ENCODE data around the gene EMCN. TPM values are rescaled to one million over a fixed set of nuclear protein-coding genes. Genes with fewer than 3 reads are reported as not detected.

Gene EMCN
- total and polyA plus RNA-seq, 8 donors = 1.5 to 5.6 (median 2.4) TPM

DNA sequence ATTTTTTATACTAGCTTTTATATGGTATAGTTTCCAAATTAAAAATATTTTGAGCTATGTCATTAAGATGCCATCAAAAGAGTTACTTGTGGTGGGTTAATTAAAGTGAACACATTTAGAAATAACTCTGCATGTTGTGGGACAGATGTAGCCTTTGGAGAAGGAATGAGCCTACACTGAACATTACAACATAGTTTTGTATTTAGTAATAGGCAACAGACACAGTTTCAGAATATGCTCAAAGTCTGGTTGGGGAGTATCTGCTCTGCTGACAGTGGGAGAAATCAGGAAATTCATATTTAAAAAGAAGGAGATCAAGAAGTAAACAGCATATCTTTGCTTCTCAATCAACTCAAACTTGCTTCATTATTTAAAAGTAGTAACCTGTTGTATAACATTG, 23.7 kb downstream of the EMCN start:
- ATAC-seq (no peak), DNase-seq (no peak), FAIRE-seq (no peak)
- Histone ChIP-seq H3K4me1 (no peaks in the 10 kb centered on the region), H3K27me3 (peaks cover 0 to 3% (median 0%) of the 10 kb centered on the region in 4 donors), H3K27ac (no peak overlapping the region), H3K9me3 (no peaks in the 10 kb centered on the region), H3K4me3 (no peak overlapping the region), H3K36me3 (no peaks in the 10 kb centered on the region)
- intact Hi-C loops (cut with DNase I) = no loop called here
- TF ChIP-seq, protein P1, sequence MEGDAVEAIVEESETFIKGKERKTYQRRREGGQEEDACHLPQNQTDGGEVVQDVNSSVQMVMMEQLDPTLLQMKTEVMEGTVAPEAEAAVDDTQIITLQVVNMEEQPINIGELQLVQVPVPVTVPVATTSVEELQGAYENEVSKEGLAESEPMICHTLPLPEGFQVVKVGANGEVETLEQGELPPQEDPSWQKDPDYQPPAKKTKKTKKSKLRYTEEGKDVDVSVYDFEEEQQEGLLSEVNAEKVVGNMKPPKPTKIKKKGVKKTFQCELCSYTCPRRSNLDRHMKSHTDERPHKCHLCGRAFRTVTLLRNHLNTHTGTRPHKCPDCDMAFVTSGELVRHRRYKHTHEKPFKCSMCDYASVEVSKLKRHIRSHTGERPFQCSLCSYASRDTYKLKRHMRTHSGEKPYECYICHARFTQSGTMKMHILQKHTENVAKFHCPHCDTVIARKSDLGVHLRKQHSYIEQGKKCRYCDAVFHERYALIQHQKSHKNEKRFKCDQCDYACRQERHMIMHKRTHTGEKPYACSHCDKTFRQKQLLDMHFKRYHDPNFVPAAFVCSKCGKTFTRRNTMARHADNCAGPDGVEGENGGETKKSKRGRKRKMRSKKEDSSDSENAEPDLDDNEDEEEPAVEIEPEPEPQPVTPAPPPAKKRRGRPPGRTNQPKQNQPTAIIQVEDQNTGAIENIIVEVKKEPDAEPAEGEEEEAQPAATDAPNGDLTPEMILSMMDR (IDR thresholded peaks at IDR 0.05) = no peak

DNA sequence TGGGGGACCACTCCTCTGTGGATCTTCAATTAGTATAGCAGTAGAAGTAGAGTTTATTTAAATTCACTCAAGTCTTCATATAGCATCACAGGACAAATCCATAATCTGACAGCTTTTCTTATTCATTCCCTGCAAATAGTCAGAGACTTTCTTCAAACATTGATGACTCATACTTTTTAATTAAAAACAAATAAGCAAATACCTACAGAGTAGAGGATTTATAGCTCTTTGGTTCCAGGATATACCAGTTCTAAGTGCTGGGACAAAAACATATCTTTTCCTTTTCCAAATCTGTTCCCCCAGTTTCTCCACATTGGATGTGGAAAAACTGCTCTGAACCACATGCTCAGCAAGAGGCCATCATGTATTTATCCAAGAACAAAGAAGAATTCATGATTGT, 24.1 kb downstream of the EMCN start:
- TF ChIP-seq, protein P1 (IDR thresholded peaks at IDR 0.05) = no peak
- no peaks in the 10 kb centered on the region for H3K36me3 ChIP-seq
- ATAC-seq = no peak
- peaks cover 0 to 3% (median 0%) of the 10 kb centered on the region in 4 donors for H3K27me3 ChIP-seq
- no peaks in the 10 kb centered on the region for H3K9me3 ChIP-seq
- H3K4me3 ChIP-seq = no peak overlapping the region
- no peak for FAIRE-seq
- no peak overlapping the region for H3K27ac ChIP-seq
- no peak for DNase-seq
- H3K4me1 ChIP-seq = no peaks in the 10 kb centered on the region
- intact Hi-C loops (cut with DNase I) = no loop called here

GRCh38 chr4:100492129-100492528, 25.7 kb downstream of the EMCN start:
- Histone ChIP-seq H3K36me3 (no peaks in the 10 kb centered on the region), H3K9me3 (no peaks in the 10 kb centered on the region), H3K4me1 (no peaks in the 10 kb centered on the region), H3K27me3 (peaks cover 0 to 3% (median 0%) of the 10 kb centered on the region in 4 donors), H3K27ac (no peak overlapping the region), H3K4me3 (no peak overlapping the region)
- no peak for ATAC-seq
- intact Hi-C loops (cut with DNase I) = no loop called here
- FAIRE-seq = no peak
- DNase-seq = no peak
- TF ChIP-seq, protein P1 (IDR thresholded peaks at IDR 0.05) = no peak

DNA sequence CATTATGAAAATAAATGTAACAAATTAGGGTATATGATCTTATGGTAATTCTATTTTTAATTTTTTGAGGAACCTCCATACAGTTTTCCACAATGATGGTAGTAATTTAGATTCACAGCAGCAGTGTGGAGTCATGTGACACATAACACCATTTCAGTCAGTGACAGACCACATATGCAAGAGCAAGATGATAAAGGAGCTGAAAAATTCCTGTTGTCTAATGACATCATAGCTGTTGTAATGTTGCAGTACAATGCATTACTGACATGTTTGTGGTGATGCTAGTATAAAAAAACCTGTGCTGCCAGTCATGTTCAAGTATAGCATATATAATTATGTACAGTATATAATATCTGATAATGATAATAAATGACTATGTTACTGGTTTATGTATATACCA, 28.5 kb downstream of the EMCN start:
- Histone ChIP-seq H3K4me3 (no peak overlapping the region), H3K4me1 (peaks cover 0 to 4% (median 0%) of the 10 kb centered on the region in 3 donors), H3K9me3 (no peaks in the 10 kb centered on the region), H3K27me3 (peaks cover 0 to 3% (median 0%) of the 10 kb centered on the region in 4 donors), H3K27ac (no peak overlapping the region), H3K36me3 (no peaks in the 10 kb centered on the region)
- FAIRE-seq (no peak), ATAC-seq (no peak), DNase-seq (no peak)
- intact Hi-C loops (cut with DNase I) = no loop called here
- TF ChIP-seq, protein P1 (IDR thresholded peaks at IDR 0.05) = no peak

- ATAC-seq = peak in 3 of 4 donors; percentile 66 to 96 (median 79)
- WGBS, 2 donors = 40 to 45% methylated on average over 3 of the region's 3 CpGs
Observed at GRCh38 chr4:100486496-100486895, 31.3 kb downstream of the EMCN start.

More at GRCh38 chr4:100486496-100486895, 31.3 kb downstream of the EMCN start:
- Histone ChIP-seq H3K36me3 (no peaks in the 10 kb centered on the region), H3K4me1 (peaks cover 0 to 4% (median 0%) of the 10 kb centered on the region in 3 donors), H3K4me3 (no peak overlapping the region), H3K27ac (no peak overlapping the region), H3K9me3 (no peaks in the 10 kb centered on the region), H3K27me3 (peaks cover 0 to 3% (median 0%) of the 10 kb centered on the region in 4 donors)
- TF ChIP-seq, protein P1 (IDR thresholded peaks at IDR 0.05) = no peak
- intact Hi-C loops (cut with DNase I) = no loop called here
- DNase-seq = peak; percentile 17 to 60 (median 46)
- FAIRE-seq = no peak
